GM18867 (cell line): ENCODE results near the gene MYEOV.

ENCODE experiments used
- ATAC-seq: cut with Tn5 transposase; IDR thresholded peaks from one replicate; pipeline ENCODE4 v1.9.1; 2021; ENCODE audit warnings: mild to moderate bottlenecking, moderate library complexity; ENCODE audit not compliant: unreplicated experiment

MYEOV gene

DNA sequence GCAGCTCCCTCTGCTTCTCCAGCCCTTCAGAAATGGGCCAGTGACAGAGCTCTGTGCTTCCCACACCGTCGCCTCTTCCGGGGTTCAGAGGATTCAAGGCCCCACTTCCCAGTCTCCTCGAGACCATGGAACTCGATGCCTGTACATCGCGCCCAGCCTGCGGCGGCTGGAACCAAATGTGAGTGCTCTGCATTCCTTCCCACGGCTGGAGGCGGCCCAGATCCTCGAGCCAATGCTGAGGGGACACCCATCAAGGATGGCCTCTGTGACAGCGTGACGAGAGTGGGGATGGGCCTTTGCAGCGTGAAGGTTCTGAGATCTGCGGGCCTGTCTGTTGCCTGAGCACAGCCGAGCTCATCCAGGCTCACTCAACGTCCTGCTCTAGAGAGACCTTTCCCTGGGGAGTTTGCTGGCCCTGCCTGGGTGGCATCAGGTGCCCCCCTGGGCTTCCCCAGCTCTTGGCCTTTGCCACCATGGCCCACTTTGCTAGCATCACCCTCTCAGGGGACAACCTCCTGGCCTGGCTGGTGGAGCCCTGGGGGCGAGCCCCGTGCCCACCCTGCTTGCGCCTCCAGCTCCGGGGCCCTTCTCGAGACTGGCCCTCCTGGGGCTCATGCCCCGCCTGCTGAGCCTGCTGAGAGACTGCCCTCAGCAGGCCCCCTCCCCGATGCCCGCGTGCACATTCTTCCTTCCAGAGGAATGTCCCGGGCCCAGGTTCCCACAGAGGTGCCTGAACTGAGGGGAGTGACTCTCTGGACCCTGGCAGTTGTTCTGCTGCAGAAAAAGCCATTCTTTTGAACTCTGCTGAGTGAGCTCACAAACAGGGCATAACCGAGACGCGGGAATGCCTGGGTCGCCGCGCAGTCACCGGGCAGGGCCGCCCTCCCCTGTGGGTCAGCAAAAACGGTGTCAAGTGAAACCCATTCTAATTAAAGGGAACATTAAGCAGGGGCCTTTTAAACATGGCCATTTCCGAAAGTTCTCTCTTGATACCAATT lies 7.3 kb upstream of the MYEOV start:
- no peak for ATAC-seq

GRCh38 chr11:69287968-69288882 lies 5.7 kb upstream of the MYEOV start:
- ATAC-seq: peak; percentile 46

DNA sequence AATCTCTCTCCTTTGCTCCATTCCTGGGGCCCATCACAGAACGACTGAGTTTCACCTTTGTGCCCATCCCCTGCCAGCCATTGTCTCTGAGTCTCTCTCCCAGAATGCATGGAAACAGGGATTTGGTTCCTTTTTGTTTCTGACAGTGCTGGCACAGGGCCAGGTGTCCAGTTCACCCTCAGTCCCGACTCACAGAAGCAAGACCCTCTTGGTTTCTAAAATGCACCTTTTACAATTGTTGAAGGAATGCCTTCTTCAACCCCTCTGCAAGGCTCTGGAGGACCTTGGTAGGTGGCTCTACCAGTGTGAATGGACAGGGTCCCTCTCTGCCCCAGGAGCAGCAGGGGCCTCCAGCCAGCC lies 5.1 kb upstream of the MYEOV start:
- ATAC-seq: no peak

- no peak for ATAC-seq
Observed at GRCh38 chr11:69290806-69291205, 3.1 kb upstream of the MYEOV start.

DNA sequence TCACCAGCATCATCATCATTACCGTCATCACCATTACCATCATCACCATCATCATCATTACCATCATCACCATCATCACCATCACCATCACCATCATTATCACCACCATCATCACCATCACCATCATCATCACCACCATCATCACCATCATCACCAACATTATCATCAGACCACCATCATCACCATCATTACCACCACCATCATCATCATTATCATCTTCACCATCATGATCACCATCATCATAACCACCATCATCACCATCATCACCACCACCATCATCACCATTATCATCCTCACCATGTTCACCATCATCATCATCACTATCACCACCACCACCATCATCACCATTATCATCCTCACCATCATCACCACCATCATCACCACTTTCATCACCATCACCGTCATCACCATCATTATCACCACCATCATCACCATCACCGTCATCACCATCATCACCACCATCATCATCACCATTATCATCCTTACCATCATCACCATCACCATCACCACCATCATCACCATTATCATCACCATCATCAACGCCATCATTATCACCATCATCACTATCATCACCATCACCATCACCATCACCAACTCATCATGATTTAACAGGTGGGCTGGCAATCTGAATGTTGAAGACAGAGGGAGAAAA lies 2.4 kb upstream of the MYEOV start:
- ATAC-seq: no peak

- no peak for ATAC-seq
Observed at GRCh38 chr11:69292221-69292648, 1.7 kb upstream of the MYEOV start.

DNA sequence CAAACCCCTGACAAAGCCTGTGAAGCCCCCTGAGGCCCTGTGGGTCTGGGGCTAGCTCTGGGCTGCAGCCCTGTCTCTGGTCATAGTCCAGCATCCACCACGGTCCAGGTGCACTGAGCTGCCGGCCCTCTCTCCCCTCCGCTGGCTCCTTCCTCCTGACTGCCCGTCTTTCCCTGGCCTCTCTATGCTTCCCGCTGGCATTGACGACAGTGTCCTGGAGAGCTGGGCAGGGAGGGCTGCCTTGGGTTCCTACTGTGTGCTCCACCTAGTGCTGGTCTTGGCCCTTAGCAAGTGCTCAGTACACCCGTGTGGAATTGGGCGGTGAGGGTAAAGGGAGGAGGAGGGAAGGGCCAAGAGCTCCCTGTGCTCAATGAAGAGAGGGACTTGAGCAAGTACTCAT lies 868 bp upstream of the MYEOV start:
- ATAC-seq: no peak

- no peak for ATAC-seq
Observed at GRCh38 chr11:69294571-69295078, 670 bp downstream of the MYEOV start.

GRCh38 chr11:69295079-69295994 lies 1.4 kb downstream of the MYEOV start:
- ATAC-seq: no peak

DNA sequence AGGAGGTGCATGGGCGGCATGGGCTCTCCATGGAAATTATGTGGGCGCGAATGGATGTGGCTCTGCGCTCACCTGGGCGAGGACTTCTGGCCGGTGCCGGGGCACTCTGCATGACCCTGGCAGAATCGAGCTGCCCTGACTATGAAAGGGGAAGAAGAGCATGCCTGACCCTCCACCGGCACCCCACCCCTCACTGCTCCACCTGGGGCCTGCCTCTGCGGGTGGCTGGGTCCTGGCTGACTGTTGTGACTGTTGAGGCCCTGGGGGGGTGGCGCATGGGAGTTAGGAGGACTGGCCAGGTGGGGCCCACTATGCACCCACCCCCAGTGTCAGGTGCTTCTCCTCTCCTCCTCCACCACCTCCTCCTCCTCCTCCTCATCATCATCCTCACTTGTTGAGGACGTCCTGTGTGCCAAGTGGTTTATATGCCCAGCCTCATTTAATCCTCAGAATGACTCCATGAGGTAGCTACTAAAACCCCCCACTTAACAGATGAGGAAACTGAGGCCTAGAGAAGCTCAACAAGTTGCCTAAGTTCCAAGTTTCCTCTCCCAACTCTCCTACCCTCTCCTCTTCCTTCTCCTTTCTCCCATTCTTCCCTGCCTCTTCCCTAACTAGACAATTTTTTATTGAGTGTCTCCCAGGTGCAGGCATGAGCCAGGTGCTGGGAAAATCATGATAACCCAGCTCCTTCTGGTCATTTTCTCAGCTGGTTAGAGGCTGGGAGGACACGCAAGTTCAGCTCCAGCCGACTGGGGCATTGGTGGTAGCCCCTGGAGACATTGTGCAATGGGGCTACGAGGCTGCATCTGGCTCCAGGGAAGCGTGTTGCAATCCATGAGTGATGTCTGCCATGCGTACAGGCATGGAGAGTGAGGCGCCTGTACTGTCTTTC lies 2.3 kb downstream of the MYEOV start:
- no peak for ATAC-seq

DNA sequence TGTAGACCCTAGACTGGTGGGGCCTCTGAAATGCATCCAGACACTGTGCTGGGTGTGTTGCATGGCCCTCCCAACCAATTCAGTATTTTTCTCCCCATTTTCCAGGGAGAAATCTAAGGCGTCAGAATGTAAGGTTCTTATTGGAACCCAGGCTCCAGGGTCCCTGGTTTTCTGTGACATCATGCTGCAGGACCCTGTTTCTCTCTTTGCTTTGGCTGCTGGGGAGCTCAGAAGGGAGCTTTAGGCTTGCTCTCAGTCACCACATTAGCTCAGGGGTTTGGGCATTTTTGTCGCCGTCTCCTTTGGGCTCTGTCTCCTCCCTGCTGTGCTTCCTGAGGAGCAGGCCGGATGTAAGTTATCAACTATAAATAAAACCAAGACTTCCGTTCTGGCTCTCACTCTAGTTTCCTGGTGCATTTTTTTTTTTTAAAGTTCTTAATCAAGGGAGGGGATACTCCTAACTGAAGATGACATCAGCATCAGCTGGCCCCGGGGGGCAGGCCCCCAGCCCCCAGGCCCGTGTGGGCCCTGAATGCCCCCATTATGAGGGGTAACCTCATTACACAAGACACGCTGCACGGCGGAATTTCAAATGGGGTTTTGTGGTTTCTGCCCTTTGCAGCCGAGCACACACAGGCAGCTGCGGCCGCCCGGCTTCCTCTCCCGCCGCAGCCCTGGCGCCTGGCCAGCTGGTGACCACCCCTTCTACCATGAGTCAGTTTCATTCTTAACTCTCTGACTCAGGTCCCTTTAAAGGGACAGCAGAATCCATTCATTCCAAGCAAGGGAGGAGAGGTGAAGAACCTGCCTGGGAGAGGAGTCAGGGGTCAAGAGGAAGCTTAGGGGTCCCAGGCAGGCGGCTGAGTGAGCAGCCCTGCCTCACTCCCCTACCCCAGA lies 3.2 kb downstream of the MYEOV start:
- peak; percentile 60 for ATAC-seq

DNA sequence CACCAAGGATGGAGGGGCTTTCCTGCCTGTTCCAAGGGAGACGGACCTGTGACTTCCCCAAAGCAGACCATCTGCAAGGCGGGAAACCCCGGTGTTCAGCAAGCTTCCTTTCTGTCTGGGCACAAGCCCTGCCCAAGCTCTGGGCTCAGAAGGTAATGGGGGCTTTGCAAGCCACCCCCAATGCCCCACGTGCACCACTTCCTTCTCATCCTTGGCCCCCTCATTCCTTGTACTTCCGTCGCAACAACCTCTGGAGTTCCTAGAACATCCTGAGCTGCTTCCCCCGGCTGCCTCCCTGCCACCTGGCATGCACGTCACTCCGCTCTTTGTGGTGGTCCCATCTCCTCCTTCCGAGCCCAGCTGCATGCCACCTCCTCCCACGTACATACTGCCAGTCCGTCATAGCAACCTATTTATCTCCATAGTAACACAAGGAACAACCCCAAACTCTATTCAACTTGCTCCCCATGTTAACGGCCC lies 3.9 kb downstream of the MYEOV start:
- peak; percentile 6 for ATAC-seq

DNA sequence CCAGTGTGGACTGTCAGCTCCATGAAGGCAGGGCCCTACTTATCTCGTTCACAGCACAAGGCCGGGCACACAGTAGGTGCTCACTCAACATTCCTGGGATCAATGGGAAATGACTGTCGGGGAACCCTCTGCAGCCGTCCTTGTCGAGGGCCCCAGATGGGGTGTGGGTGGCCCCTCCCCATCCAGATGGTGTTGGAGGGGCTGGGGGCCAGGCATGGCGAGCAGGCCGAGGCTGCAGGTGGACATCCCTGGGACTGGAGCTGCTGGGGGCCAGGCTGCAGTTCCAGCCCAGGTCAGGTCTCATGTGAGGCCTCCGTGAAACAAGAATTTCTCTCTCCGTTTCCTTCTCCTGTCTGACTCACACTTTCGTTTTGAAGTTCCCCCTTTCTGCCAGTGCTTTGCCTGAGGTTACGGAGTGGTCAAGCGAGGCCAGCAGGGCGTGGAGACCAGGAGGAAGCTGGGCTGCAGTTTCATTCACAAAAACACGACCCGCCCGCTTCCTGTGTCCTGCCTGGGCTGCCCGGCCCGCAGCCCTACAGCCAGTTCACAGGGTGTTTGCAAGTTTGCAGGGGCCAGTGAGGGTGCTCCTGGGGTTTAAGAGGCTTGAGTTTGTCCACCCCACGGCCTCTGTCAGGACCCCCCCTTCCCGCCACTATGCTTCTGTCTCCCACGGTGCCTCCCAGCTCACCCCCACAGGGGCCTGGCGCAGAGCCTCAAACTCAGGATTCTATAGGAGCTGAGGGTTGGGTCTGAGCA lies 4.5 kb downstream of the MYEOV start:
- peak; percentile 39 for ATAC-seq

GRCh38 chr11:69299023-69299461 lies 5.1 kb downstream of the MYEOV start:
- no peak for ATAC-seq

GRCh38 chr11:69299572-69299971 lies 5.6 kb downstream of the MYEOV start:
- ATAC-seq: no peak

DNA sequence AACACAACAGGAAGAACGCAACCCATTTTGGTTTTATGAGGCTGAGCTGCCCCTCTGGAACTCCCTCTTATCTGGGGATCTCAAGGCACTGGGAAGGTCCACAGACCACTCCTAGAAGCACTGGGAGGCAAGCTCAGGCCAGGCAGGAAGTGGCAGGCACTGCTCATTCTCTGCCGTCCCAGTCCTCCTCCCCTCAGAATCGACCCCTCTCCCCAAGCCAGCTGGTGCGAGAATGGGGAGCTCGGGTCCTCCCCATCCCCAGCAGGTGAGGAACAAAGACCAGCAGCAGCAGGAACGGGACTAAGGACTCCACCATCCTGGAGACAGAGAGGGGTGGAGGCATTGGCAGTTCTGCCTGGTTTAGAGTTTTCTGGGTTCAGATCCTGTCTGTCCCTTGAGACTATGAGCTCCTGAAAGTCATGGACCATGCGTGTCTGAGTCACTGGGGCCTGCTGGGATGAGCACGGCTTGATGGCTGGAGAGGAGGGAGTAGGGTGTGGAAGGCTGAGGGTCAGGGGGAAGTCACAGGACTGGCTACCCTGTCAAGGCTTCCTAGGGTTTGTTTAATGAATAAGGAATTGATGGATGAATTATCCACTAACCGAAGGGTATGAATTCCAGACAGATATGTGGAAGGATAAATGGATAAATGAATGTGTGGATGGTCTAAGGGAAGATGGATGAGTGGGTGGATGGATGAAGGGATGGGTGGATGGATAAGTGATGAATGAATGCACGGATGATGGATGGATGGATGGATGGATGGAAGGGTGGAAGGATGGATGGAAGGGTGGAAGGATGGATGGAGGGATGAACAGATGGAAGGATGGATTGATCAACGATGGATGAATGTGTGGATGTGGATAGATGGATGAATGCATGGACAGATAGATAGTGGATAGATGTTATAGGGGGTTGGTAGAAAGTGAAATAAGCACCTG lies 6.4 kb downstream of the MYEOV start:
- no peak for ATAC-seq
